Activated CD8-positive, alpha-beta T cell treated with anti-CD3 and anti-CD28 coated beads, Interleukin-2, amount 10 ng/mL, durations not matched to agents 7 days and 5 days (primary cell): ENCODE results near the gene TNFRSF14. TPM values are rescaled to one million over a fixed set of nuclear protein-coding genes. Genes with fewer than 3 reads are reported as not detected.
"Not testable (repeated sequence)": the region's sequence is repeated elsewhere in the genome, so short reads cannot be mapped to it uniquely, and the experiment has no call there.

Experiments used
- ATAC-seq: fragments of 150-1000 bp; cut with Tn5 transposase; one replicate; pipeline ENCODE4 v1.10.0; 2021; ENCODE audit warnings: moderate library complexity
- CTCF ChIA-PET: fragments of 350-600 bp; sonication (Branson Sonifier 250); formaldehyde crosslinking; loops from one replicate; lab custom pipeline; 2021; ENCODE audit warnings: antibody characterized with exemption; lab: Charles Lee
- POLR2A ChIA-PET: fragments of 350-600 bp; sonication (Branson Sonifier 250); formaldehyde crosslinking; loops from one replicate; lab custom pipeline; 2021; ENCODE audit warnings: antibody characterized with exemption; lab: Charles Lee
- DNase-seq: peaks from one replicate; pipeline ENCODE4 v3.0.0-alpha.2; 2020
- H3K27ac Mint-ChIP-seq: one replicate; pipeline ENCODE4 v1.8.0; 2021; ENCODE audit warnings: mild to moderate bottlenecking, mixed read lengths
- H3K27me3 Mint-ChIP-seq: one replicate; pipeline ENCODE4 v1.8.0; 2021; ENCODE audit warnings: low read depth, mixed read lengths
- H3K36me3 Mint-ChIP-seq: one replicate; pipeline ENCODE4 v1.8.0; 2021; ENCODE audit warnings: low read depth, mixed read lengths
- H3K4me1 Mint-ChIP-seq: one replicate; pipeline ENCODE4 v1.8.0; 2021; ENCODE audit warnings: low read depth, mixed read lengths
- H3K4me3 Mint-ChIP-seq: one replicate; pipeline ENCODE4 v1.8.0; 2021; ENCODE audit warnings: mild to moderate bottlenecking, mixed read lengths
- H3K9me3 Mint-ChIP-seq: one replicate; pipeline ENCODE4 v1.8.0; 2022; ENCODE audit warnings: mixed read lengths; ENCODE audit not compliant: insufficient read depth
- total RNA-seq, 2 experiments: library from RNA; stranded (reverse); gene quantifications; one replicate each; pipeline ENCODE4 v1.2.3, GENCODE V29; 2021

TNFRSF14 gene
- total RNA-seq, 2 experiments from 2014 or later = 85.8 to 86.5 TPM

- ATAC-seq = no peak
- Mint-ChIP-seq H3K4me1 (peaks cover 24% of the 10 kb centered on the region), H3K27ac (no peak overlapping the region), H3K36me3 (peaks cover 17% of the 10 kb centered on the region), H3K9me3 (no peaks in the 10 kb centered on the region), H3K27me3 (no peaks in the 10 kb centered on the region), H3K4me3 (no peak overlapping the region)
- POLR2A ChIA-PET = interaction anchor here (1.6 to 6.1 kb wide), 3 partner anchors 9 to 24 kb away, joined by 4 to 42 read pairs (median 13); partner anchors contain the start of gene PRXL2B
- no peak for DNase-seq
- CTCF ChIA-PET = interaction anchor here (0.7 to 4.1 kb wide), 7 partner anchors 9 to 146 kb away, joined by 3 to 32 read pairs (median 9); partner anchors contain the start of genes PANK4 and PRXL2B
Observed at GRCh38 chr1:2561898-2562895, 6.0 kb downstream of the TNFRSF14 start.

- peaks cover 14% of the 10 kb centered on the region for H3K4me1 Mint-ChIP-seq
- H3K4me3 Mint-ChIP-seq = no peak overlapping the region
- ChIA-PET CTCF (interaction anchor here (2.5 to 4.1 kb wide), 2 partner anchors 14 to 23 kb away, joined by 17 to 32 read pairs; partner anchors contain the start of gene PRXL2B), POLR2A (interaction anchor here (6.1 kb wide), 1 partner anchor 23 kb away, joined by 42 read pairs; the partner anchor contains the start of gene PRXL2B)
- peaks cover 10% of the 10 kb centered on the region for H3K36me3 Mint-ChIP-seq
- H3K9me3 Mint-ChIP-seq = no peaks in the 10 kb centered on the region
- no peak for ATAC-seq
- no peak overlapping the region for H3K27ac Mint-ChIP-seq
- DNase-seq = no peak
- no peaks in the 10 kb centered on the region for H3K27me3 Mint-ChIP-seq
Observed at GRCh38 chr1:2563205-2563604, 7.0 kb downstream of the TNFRSF14 start.

- Mint-ChIP-seq H3K27me3 (no peaks in the 10 kb centered on the region), H3K4me1 (peaks cover 8% of the 10 kb centered on the region), H3K27ac (no peak overlapping the region), H3K9me3 (no peaks in the 10 kb centered on the region), H3K36me3 (peaks cover 7% of the 10 kb centered on the region), H3K4me3 (no peak overlapping the region)
- ATAC-seq (no peak), DNase-seq (no peak)
- ChIA-PET CTCF (no interaction called here), POLR2A (interaction anchor here (1.0 to 6.1 kb wide), 3 partner anchors 8 to 22 kb away, joined by 3 to 42 read pairs (median 5); partner anchors contain the start of genes PRXL2B and TNFRSF14)
Observed at GRCh38 chr1:2564006-2564814, 8.0 kb downstream of the TNFRSF14 start.

GRCh38 chr1:2564815-2565374 lies 8.7 kb downstream of the TNFRSF14 start:
- H3K4me1 Mint-ChIP-seq = peaks cover 6% of the 10 kb centered on the region
- H3K27me3 Mint-ChIP-seq = no peaks in the 10 kb centered on the region
- H3K36me3 Mint-ChIP-seq = peaks cover 7% of the 10 kb centered on the region
- ChIA-PET CTCF (interaction anchor here (1.0 kb wide), 1 partner anchor 9 kb away, joined by 6 read pairs; the partner anchor contains the start of gene TNFRSF14), POLR2A (interaction anchor here (1.0 to 6.1 kb wide), 3 partner anchors 9 to 21 kb away, joined by 3 to 42 read pairs (median 5); partner anchors contain the start of genes PRXL2B and TNFRSF14)
- ATAC-seq (no peak), DNase-seq (no peak)
- H3K4me3 Mint-ChIP-seq = no peak overlapping the region
- H3K27ac Mint-ChIP-seq = no peak overlapping the region
- H3K9me3 Mint-ChIP-seq = no peaks in the 10 kb centered on the region

GRCh38 chr1:2566101-2567045 lies 10.2 kb downstream of the TNFRSF14 start:
- H3K4me3 Mint-ChIP-seq = no peak overlapping the region
- no peak overlapping the region for H3K27ac Mint-ChIP-seq
- H3K9me3 Mint-ChIP-seq = no peaks in the 10 kb centered on the region
- POLR2A ChIA-PET = interaction anchor here (1.3 to 6.1 kb wide), 2 partner anchors 10 to 19 kb away, joined by 3 to 42 read pairs; partner anchors contain the start of genes PRXL2B and TNFRSF14
- no peak for DNase-seq
- peaks cover 4% of the 10 kb centered on the region for H3K36me3 Mint-ChIP-seq
- H3K27me3 Mint-ChIP-seq = no peaks in the 10 kb centered on the region
- ATAC-seq = no peak
- CTCF ChIA-PET = no interaction called here
- peaks cover 2% of the 10 kb centered on the region for H3K4me1 Mint-ChIP-seq

GRCh38 chr1:2567083-2567679 lies 11.0 kb downstream of the TNFRSF14 start:
- H3K9me3 Mint-ChIP-seq = no peaks in the 10 kb centered on the region
- peaks cover 2% of the 10 kb centered on the region for H3K36me3 Mint-ChIP-seq
- no peaks in the 10 kb centered on the region for H3K4me1 Mint-ChIP-seq
- H3K27ac Mint-ChIP-seq = no peak overlapping the region
- ChIA-PET POLR2A (interaction anchor here (1.3 kb wide), 1 partner anchor 11 kb away, joined by 3 read pairs; the partner anchor contains the start of gene TNFRSF14), CTCF (no interaction called here)
- H3K27me3 Mint-ChIP-seq = no peaks in the 10 kb centered on the region
- H3K4me3 Mint-ChIP-seq = no peak overlapping the region
- DNase-seq (no peak), ATAC-seq (no peak)

GRCh38 chr1:2568187-2568816 lies 12.1 kb downstream of the TNFRSF14 start:
- H3K4me3 Mint-ChIP-seq, H3K27ac Mint-ChIP-seq, H3K4me1 Mint-ChIP-seq, H3K36me3 Mint-ChIP-seq, DNase-seq, POLR2A ChIA-PET, H3K9me3 Mint-ChIP-seq, H3K27me3 Mint-ChIP-seq, CTCF ChIA-PET, ATAC-seq: not testable (repeated sequence)

- ChIA-PET POLR2A (interaction anchor here (0.7 kb wide), 1 partner anchor 8 kb away, joined by 3 read pairs; no protein-coding TSS in a partner anchor), CTCF (no interaction called here)
- peaks cover 12% of the 10 kb centered on the region for H3K36me3 Mint-ChIP-seq
- H3K27me3 Mint-ChIP-seq = peaks cover 5% of the 10 kb centered on the region
- DNase-seq = no peak
- no peak overlapping the region for H3K27ac Mint-ChIP-seq
- peaks cover 5% of the 10 kb centered on the region for H3K4me1 Mint-ChIP-seq
- H3K9me3 Mint-ChIP-seq = peaks cover 17% of the 10 kb centered on the region
- no peak for ATAC-seq
- no peak overlapping the region for H3K4me3 Mint-ChIP-seq
Observed at GRCh38 chr1:2569060-2569459, 12.9 kb downstream of the TNFRSF14 start.

- ATAC-seq, H3K27ac Mint-ChIP-seq, H3K4me3 Mint-ChIP-seq, H3K4me1 Mint-ChIP-seq, DNase-seq, H3K27me3 Mint-ChIP-seq: not testable (repeated sequence)
- Mint-ChIP-seq H3K36me3 (peaks cover 15% of the 10 kb centered on the region), H3K9me3 (peaks cover 20% of the 10 kb centered on the region)
- POLR2A ChIA-PET = interaction anchor here (0.7 kb wide), 1 partner anchor 8 kb away, joined by 3 read pairs; no protein-coding TSS in a partner anchor
- CTCF ChIA-PET = interaction anchor here (2.5 kb wide), 1 partner anchor 8 kb away, joined by 16 read pairs; no protein-coding TSS in a partner anchor
Observed at GRCh38 chr1:2569703-2570102, 13.5 kb downstream of the TNFRSF14 start.
